ENCODE data around the gene NRP2.
A peak's percentile ranks its signal among the peaks of the same experiment; 100 is the strongest.

Gene NRP2

DNA sequence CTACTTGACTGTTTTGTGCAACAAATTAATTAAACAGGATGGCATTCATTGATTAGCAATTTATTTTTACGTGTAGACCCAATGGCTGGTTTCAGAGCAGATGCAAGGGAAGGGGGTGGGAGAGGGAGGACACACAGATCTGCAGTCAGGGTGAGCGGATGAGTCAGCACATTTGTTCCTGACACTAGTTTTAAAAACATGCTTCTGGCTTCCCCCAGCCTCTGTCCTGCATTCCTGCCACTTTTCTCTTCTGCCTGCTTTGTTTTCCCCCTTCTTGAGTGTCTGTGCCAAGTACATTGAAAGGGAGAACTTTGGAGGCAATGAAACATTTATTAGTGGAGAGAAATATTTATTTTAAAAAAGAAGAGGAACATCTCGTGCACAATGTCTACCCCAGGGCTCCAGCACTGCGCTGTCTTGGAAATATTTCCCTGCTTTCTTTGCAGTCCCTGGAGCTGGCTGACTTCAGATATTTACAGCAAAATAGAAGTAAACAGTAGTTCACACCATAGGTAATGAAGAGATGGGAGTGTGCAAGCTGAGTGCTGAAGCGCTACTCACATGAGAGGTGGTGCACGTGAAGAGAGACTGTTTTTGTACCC lies 52.2 kb downstream of the NRP2 start:
- no peak for DNase-seq

DNA sequence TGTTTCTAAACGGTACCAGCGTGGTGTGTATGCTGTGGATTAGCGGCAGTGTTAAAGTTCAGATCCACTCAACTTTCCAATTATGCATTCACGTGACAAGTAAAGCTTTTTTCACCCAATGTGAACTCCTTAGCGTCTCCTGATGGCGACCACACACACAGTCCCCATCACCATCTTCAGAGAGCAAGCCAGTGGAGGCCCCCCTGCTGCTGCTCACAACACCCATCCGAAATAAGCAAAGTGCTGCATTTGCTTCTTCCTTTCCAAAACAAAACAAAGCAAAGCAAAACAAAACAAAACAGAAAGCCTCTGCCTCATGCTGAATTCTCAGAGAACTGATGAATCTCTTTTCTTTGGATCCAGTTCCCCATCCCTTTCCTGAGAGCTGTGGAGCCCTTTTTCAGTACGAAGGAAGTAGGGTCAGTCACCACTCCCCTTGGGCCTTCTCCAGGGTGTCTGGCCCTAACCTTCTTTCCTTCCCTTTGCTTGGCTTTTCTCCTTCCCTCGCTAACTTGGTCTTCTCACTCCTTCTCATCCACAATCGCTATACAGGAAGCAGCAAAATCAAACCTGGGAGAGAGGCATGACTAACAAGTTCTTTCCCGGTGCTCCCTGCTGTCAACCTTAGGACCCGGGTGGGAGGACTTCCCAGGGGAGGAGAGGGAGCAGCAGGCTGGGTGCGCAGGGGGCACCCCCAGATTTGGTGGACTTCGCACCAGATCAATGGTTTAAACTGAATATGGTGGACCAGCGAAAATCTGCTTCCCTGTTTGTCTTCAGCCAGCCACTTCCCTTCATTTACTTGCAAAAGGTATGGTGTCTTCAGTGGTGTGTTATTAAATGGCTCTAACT lies 56.0 kb downstream of the NRP2 start:
- no peak for DNase-seq

DNA sequence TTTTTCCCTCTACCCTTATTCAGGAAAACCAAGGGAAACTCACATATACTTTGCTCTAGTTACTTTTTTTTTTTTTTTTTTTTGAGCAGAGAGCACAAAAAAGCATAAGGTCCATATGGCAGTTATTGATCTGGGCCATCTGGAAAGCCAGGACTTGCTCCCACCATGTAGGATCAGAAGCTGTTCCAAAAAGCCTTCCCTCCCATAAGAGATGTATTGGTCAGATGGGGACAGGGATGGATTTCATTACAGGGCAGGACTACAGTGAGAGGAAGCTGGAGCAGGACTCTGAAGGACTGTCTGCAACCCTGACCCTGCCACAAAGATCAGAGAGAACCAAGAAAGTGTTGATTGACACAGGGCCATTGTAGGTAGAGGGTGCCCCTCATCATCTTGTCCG lies 57.3 kb downstream of the NRP2 start:
- DNase-seq = no peak

DNA sequence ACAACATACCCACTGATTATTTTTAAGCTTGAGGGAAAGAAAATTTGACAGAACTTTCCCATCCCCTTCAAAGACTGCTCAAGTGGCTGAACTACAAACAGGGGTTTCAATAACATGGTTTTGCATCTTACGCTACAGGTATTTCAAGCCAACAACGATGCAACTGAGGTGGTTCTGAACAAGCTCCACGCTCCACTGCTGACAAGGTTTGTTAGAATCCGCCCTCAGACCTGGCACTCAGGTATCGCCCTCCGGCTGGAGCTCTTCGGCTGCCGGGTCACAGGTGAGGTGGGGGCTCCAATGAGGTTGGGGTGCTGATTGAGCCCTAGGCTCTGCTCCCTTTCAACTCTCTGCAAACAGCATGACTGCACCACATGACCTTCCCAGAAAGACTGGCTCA lies 58.1 kb downstream of the NRP2 start:
- DNase-seq = no peak

DNA sequence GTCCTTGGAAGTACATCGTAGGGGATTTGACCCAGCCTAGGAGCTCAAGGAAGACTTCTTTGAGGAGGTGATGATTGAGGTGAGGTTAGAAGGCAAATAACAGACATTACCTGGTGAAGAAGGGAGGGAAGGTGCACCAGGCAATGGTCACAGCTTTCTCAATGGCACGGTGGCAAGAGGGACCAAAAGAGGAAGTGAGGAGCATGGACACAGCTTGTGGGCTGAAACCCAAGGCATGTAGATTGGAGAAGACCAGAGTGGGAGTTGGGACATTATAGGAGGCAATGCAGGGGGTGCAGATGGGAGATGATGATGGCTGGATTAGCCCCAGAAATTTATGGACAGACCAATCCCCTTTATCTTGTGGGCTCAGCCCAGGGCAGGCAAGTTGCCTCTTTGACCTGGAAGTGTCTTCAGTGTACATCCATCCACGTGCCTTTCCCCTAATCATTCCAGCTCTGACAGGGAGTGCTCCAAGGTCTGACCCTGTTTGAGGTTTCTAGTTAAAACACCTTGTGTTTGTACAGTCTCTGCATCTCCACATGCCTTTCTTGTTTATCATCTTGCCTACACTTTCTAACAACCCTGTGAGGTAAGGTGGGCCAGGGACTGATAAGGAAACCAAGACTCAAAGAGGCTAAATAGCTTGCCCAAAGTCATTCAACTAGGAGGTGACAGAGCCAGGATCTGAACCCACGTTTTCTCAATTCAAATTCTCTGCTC lies 59.1 kb downstream of the NRP2 start:
- no peak for DNase-seq

DNA sequence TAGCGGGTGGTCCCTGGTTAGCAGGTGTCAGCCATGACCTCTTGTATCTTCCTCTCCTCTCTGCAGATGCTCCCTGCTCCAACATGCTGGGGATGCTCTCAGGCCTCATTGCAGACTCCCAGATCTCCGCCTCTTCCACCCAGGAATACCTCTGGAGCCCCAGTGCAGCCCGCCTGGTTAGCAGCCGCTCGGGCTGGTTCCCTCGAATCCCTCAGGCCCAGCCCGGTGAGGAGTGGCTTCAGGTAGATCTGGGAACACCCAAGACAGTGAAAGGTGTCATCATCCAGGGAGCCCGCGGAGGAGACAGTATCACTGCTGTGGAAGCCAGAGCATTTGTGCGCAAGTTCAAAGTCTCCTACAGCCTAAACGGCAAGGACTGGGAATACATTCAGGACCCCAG lies 60.8 kb downstream of the NRP2 start:
- DNase-seq = no peak

DNA sequence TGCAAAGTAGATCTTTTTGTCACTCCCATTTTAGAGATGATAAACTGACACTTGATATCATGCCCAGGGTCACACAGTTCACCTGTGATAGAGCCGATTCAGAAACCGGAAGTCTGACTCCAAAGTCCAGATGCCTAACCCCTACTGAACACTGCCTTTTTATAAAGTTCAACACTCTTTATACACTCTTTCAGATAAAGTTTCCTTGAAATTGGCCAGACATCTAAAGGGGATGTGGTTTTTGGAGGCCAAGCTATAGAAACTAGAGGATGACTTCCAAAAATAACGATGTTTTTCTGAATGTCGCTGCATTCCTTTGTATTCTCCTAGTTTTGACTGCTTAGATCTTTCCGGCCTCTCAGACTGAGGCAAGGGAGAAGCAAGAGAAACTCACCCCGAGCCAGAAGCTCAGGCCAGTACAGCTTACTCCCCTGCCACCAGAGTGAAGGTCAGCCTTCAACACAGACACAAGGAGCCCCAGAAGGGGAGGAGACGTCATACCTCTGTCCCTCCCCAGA lies 61.8 kb downstream of the NRP2 start:
- DNase-seq = no peak

DNA sequence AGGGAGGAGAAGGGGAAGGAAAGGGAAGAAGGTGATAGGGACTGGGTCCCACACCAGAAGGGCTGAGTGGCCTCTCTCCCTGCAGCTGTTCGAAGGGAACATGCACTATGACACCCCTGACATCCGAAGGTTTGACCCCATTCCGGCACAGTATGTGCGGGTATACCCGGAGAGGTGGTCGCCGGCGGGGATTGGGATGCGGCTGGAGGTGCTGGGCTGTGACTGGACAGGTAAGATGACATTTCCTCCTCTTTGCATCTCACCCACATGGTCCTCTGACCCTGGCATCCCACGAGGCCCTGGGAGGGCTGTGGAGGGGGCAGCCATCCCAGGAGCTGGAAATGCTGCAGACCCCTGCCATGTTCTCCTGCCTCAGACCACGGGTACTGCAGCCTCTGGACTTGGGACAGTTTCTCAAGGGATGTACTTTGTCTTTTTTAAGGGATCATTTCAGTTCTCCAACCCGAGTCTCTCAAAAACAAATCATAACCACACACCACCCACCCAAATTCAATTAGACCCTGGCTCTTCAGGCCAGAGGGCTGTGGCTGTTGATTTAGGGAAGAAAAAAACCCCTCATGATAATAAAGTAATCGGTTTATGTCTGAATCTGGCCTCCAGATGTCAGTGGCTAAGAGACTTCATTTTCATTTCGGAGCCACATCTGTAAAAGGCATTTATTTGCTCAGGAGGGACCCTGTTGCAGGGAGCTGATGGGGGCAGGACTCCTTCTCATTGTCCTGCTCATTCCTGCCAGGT lies 63.5 kb downstream of the NRP2 start:
- DNase-seq = no peak

DNA sequence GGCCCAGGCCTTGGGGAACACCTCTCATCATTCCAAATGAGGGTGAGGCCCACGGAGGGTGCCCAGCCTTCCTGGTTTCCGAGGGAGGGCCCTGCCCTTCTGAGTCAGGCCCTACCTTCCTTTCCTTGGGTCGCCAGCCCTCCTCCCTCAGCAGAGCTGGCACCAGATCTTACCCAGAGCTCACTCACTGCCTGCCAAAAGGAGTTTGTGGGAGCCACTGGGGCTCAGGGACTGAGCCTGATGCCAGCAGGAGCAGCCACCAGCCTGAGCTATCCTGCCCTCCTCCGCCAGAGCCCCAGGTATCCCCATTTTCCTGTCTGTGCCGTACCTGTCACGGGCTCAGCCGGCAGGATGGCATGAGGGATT lies 64.1 kb downstream of the NRP2 start:
- no peak for DNase-seq

DNA sequence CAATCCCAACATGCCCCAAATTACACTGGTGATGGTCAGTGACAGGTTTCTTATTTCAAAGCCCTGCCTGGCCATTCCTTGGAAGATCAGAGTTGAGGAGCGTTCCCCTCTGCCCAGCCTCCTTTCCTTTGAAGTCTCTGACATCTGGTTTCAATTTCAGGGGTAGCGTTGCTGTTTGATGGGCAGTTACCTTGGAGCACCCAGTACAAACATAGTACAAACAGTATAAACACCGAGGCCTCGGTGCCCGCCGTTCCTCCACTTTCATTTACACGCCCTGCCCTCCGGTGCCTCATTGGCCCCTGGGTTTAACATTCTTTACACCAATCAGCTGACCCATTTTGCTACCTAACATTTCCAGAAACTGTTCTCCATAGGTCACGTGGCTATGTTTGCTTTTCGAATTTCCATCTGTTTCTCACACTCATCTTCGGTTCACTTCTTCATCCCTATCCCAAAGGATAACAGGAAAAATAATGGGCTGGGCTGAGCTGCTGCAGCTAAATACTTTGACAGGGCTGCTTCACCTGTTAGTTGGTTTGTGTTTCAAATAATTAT lies 65.6 kb downstream of the NRP2 start:
- DNase-seq = no peak

DNA sequence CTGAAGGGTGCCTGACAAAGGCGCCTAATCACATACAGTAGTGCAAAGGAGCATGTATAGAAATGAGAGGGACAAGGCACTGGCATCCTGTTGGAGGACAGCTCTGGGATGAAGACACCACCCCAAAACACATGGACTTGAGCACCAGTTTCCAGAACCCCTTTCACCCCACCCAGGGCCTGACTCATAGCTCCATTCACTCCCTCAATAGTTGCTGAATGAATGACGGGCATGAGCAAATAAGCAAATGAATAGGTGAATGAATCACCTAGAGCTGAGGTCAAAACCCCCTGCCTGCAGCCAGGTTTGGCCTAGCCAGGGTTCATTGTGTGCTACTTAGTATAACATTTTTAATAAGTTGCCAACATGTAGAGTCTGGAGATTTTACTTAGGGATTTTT lies 66.3 kb downstream of the NRP2 start:
- no peak for DNase-seq

DNA sequence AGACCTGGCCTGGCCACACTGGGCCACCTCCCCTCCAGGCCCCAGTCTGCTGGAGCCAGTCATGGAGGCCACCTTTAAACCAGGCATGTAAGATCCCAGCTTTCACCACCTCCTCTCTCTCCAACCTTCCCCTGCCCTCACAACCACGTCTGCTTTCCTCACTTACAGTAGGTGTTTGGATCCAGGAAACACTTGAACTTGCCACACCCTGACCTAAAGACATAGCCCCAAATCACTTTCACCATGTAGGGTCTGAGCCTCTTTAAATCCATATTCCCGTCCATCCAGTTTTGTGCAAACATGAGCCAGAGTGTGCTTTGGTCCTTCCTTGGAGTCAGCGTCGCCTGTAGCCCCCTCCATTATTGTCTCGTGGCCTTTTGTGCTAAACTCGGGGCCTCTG lies 66.8 kb downstream of the NRP2 start:
- DNase-seq = no peak

DNA sequence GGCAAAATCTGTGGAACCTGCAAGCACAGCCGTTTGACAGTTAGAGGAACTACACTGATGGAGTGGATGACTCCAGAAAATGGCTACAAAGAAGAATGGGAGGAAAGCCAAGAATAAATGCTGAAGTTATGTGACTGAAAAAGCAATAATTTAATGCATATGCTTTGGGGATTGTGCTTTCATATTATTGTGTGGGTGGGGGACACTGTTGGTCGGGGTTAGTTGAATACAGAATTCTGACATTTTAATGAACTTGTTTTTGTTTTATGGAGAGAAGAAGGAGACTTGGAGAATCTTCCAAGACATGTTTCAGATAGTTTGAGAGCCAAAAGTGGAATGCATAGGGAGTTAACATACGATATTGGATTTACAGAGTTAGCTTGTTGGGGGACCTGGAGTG lies 68.5 kb downstream of the NRP2 start:
- DNase-seq = no peak

DNA sequence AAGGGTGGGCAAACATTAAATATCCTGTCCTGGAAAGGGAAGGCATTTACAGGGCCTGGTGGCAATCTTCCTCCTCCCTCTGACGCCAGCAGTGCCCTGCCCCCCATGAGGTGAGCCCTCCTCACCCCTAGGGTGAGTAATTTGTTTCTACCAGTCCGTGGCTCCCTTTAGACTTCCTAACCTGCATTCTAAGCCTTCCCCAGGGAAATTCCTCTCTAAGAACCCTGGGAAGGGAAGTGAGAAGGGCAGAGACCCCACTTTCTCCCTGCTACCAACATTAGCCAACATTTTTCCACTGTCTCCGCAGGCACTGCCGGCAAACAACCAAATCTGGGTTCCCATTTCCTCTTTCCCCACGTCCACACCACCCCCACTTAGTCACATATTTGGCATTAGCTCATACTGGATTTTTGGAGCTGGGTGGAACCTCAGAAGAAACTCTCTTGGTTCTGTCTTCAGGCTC lies 69.3 kb downstream of the NRP2 start:
- peak; percentile 63 for DNase-seq

DNA sequence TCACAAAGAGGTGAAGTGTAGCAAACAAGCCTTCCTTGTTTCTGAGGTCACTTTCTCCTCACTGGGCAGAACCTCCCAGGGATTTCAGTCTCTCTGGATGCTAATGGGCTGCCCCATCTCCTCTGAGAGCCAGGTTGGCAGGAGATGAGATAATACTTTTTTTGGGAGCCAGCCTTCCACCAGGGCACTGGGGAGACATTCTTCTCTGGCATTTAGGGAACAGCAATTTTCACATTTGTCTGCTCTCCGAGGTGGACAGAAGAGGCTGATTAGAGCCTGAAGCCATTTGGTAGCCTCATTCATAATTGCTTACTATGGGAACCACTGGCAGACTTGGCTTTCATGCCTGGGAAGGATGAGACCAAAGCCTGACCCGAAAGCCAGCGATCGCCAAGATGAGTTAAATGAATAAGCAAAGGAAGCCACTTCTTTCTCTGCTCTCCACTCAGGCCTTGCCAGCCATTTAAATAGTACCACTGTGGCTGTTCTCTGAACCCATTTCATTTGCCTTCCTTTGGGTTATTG lies 70.1 kb downstream of the NRP2 start:
- no peak for DNase-seq

DNA sequence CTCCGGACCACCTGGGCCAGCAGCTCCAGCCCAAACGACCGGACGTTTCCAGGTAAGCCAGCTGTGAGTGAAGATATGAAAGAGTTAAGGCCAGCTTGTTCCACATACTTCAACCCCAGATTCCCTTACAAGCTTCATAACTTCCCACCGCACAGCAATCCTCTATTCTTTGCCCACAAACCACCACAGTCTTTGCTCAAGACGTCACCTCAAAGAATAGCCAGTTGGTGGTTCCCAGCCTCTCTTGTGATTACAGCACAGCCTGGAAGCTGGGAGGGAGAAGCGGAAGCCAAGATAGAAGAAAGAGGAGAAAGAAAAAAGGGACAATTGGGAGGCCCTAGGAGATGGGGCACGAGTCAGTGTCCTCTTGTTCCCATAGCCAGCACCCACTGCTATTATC lies 70.6 kb downstream of the NRP2 start:
- DNase-seq = peak; percentile 66

DNA sequence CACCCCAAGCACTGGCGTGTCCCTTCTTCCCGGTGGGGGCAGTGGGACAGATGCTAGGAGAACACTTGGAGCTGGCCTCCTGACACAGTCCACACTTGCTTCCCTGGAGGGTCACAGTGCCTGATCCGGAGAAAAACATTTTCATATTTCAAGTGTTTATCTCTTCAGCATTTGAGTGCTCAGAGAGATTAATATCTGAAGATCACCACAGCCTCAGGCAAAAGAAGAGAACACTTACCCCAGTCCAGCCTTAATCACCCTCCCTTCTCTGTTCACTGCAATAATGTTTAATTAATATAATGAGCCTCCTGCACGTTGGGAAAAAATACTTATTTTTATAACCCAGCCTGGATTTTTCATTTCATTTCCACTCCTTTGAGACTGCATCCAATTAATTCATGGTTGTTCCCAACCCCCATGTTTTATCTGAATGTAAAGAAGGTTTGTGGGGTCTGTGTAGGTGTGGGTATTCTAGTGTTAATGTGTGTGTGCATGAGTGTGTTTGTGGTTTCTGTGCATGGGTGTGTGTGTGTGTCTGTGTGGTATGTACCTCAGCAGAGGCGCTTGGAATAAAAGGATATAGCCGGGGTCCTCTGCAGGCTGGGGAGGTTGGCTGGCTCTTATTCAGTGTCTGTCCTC lies 72.1 kb downstream of the NRP2 start:
- DNase-seq = no peak

DNA sequence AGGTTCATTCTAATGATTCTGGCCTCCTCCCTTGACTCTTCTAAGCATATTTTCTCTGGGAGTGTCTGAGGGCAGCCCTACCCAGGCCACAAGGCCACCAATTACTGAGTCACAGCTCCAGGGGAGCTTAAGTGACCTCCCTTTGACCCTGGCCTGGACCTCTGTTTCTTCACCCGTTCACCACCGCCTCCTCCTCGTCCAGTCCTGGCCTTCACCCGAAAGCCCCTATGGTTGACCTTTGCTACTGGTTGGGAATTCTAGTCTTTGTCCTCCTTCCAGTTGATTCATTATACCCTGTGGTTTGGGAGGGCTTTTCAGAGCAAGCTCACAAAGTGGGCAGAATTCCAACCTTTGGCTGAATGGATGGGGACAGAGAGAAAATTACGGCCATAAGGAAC lies 72.6 kb downstream of the NRP2 start:
- peak; percentile 61 for DNase-seq

DNA sequence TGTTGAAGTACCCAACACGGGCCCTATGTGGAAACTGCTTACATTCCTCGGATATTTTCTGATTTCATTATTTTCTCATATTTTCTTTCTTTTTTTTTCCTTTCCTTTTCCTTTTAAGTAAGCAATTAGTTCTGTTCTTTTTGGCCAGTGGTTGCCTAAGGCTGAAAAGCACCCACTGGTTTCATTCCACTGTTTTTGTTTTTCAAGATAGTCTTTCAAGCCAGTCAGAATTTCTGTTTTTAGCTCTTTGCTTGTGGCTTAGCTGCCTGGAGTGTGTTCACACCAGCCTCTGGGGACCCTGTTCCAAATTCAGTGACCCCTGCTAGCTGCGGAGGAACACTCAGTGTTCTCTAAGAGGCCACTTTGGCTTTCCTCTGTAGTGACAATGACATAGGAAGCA lies 73.6 kb downstream of the NRP2 start:
- DNase-seq = no peak

DNA sequence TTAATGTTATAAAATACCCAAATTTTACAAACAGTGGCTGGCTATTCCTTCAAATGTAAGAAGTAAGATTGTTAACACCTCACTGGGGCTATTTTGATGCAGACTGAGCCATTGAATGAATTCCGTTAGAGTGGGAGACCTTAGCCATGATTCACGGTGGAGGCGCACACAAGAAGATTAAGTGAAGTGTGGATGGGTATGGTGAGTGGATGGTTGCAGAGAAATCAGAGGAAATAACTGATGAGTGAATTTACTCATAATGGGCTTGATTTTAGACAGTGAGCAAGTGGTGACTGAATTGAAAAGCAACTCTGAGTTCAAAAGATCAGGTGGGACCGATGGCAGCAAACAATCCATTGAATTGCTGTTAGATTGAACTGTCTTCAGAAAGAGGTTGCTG lies 75.0 kb downstream of the NRP2 start:
- no peak for DNase-seq

DNA sequence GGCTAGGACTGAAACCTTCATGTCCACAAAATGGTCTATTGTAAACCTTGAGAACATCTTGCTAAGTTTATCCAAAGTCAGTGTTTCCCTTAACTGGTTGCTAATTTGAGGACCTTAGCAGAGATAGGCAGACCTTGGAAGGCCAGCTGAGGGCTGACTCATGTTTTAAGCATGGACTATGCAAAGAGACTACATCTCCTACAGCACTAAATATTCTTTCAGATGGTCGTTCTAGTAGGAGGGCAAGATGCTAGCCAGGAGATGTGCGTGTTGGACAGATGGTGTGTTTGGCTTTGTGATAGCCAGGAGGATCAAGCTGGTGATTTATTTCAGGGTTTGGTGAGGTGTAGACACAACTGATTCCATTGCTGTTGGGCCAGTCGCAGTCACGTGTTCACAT lies 75.8 kb downstream of the NRP2 start:
- DNase-seq = no peak

DNA sequence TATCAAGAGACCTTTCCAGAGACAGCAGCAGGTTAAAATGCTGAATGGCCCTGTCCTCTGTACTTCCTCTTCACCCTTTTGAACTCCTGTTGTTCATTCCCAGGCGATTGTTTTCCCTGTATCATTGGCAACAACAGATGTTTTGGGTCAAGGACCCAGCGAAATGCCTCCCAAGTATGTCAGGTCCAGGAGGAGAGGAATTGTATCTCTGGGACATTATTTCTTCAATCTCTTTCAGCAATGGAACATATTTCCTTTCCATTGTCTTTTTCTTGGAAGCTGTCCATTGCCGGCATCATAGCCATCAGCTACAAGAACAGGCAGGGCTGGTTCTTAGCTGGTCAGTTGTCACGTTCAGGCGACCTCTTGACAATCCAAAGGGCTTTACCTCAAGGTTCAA lies 76.2 kb downstream of the NRP2 start:
- no peak for DNase-seq

Measured in left hindlimb (tissue), 1 donor.